Stomach (tissue), 9 donors: Measurements from ENCODE around the gene SLC17A7. TPM values are rescaled to one million over a fixed set of nuclear protein-coding genes. Genes with fewer than 3 reads are reported as not detected.
A peak's percentile ranks its signal among the peaks of the same experiment; 100 is the strongest.
"Not testable (repeated sequence)": the region's sequence is repeated elsewhere in the genome, so short reads cannot be mapped to it uniquely, and the experiment has no call there.

Experiments used
- DNase-seq, 2 donors: peaks; one replicate each; pipeline versions ENCODE4 v3.0.0 to v3.0.0-alpha.2; 2013 to 2019
- H3K27ac ChIP-seq, 5 donors: fragments of 200-600 bp in 4 of 5; sonication (generic) in 4 of 5; one replicate each; pipeline ENCODE4 v1.5.1; 2013 to 2019; ENCODE audit warnings: mild to moderate bottlenecking in 1 of 5, moderate library complexity in 1 of 5
- H3K27me3 ChIP-seq, 3 donors: fragments of 200-600 bp; sonication (generic); one replicate each; pipeline ENCODE4 v1.5.1; 2017 to 2019; ENCODE audit warnings: mixed run types in 1 of 3
- H3K36me3 ChIP-seq, 4 donors: fragments of 200-600 bp; sonication (generic); 1 replicate in 3 of 4; 2 replicates in 1 of 4; pipeline ENCODE4 v1.5.1; 2016 to 2019
- H3K4me1 ChIP-seq, 4 donors: fragments of 200-600 bp; sonication (generic); one replicate each; pipeline ENCODE4 v1.5.1; 2016 to 2019
- H3K4me3 ChIP-seq, 4 donors: fragments of 200-600 bp; sonication (generic) in 3 of 4; one replicate each; pipeline ENCODE4 v1.5.1; 2016 to 2019; ENCODE audit warnings: mild to moderate bottlenecking in 1 of 4
- H3K9me3 ChIP-seq, 4 donors: fragments of 200-600 bp; sonication (generic); one replicate each; pipeline ENCODE4 v1.5.1; 2016 to 2019
- EP300 ChIP-seq: sonication (generic); formaldehyde crosslinking; IDR thresholded peaks from one replicate; pipeline ENCODE4 v1.6.1; 2017; ENCODE audit warnings: antibody characterized with exemption
- POLR2A ChIP-seq, 4 donors: fragments of 450-650 bp; IDR thresholded peaks; one replicate each; pipeline ENCODE4 v1.6.1; 2016; ENCODE audit warnings: antibody characterized with exemption in 4 of 4, control low read depth in 2 of 4, mild to moderate bottlenecking in 1 of 4, moderate library complexity in 1 of 4
- POLR2AphosphoS5 ChIP-seq, 3 donors: sonication (generic); formaldehyde crosslinking; IDR thresholded peaks; one replicate each; pipeline ENCODE4 v1.6.1; 2016; ENCODE audit warnings: antibody characterized with exemption in 3 of 3
- WGBS, 5 donors: extraction: QIAGEN DNeasy Blood & Tissue Kit in 3 of 5; methylation state at CpG; one replicate each; pipeline versions ENCODE4 v1.1.5 to v1.1.7; 2013 to 2018; 5-methylcytosine and 5-hydroxymethylcytosine counted together
- intact Hi-C: fragments of 100-400 bp; cut with DNase I; formaldehyde crosslinking; loops from one replicate; pipeline ENCODE4 v1.15.1; 2023; ENCODE audit warnings: low total_unique reads
- polyA plus RNA-seq, 3 donors: library from polyadenylated mRNA; stranded (reverse); fragments of 200-250 nt; gene quantifications; one replicate each; pipeline ENCODE4 v1.2.3, GENCODE V29; 2013
- total RNA-seq, 5 donors: library from RNA; depleted of rRNA; stranded (reverse); fragments of >200 nt; gene quantifications; one replicate each; pipeline versions ENCODE4 v1.1.0 to v1.2.3, GENCODE V29; 2014 to 2016
- TF ChIP-seq, protein P1 (sequence below), 7 experiments: fragments of 450-650 bp in 4 of 7; fragments of 200-600 bp in 3 of 7; sonication (generic) in 3 of 7; IDR thresholded peaks; one replicate each; pipeline ENCODE4 v1.5.1; 2016 to 2019; ENCODE audit warnings: antibody characterized with exemption in 7 of 7, control low read depth in 2 of 7, mild to moderate bottlenecking in 1 of 7
- donor health status: healthy with polysubstance abuse.
- donor health status: Bipolar disorder and iron deficiency.
- donor health status: healthy.

SLC17A7 gene
- total and polyA plus RNA-seq, 8 donors, result 0.25 to 2.0 (median 0.93) TPM; not detected in 2

DNA sequence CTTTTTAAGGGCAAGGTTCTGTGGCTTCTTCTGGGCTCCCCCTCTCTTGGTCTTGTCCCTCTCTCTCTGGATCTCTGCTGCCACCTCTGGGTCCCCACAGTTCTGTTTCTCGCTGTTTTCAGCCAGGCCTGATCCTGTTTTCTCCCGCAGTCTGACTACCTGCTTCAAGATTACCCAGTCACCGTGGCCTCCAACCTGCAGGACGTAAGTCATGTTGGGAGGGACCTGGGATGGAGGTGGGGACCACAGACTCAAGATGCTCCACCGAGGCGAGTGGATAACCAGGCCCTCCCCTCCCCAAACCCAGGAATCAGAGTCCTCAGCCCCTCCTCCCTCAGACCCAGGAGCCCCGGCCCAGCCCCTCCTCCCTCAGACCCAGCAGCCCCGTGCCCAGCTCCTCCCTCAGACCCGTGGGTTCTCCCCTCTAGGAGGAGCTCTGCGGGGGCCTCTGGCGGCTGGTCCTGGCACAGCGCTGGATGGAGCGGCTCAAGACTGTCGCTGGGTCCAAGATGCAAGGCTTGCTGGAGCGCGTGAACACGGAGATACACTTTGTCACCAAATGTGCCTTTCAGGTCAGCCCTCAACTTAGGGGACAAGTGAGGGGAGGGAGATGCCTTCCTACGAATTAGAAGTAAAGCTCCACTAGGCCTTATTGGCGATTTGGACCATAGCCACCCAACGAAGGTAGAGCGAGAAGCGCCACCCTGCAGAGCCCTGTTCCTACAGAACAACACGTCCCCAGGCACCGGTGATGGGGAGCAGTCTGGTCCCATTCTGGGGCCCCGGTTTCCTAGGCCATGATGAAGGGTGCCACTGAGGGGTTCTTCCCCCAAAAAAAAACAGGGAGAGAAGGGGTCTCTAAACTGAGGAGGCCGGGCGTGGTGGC, 34.9 kb upstream of the SLC17A7 start:
- Histone ChIP-seq H3K4me3 (peak overlapping the region in 1 of 4 donors; percentile 70), H3K27ac (peak overlapping the region in 4 of 5 donors; percentile 85 to 92 (median 88)), H3K4me1 (peaks cover 6 to 48% (median 35%) of the 10 kb centered on the region in 4 donors), H3K9me3 (no peaks in the 10 kb centered on the region), H3K27me3 (no peaks in the 10 kb centered on the region), H3K36me3 (peaks cover 0 to 6% (median 4%) of the 10 kb centered on the region in 4 donors)
- intact Hi-C loops, result no loop called here
- WGBS, 5 donors, result 41 to 58% (median 47%) methylated on average over 24 to 27 of the region's 27 CpGs
- DNase-seq, result peak in 1 of 2 donors; percentile 85
- no peak for TF ChIP-seq POLR2A (IDR thresholded peaks at IDR 0.05)
- TF ChIP-seq, protein P1, sequence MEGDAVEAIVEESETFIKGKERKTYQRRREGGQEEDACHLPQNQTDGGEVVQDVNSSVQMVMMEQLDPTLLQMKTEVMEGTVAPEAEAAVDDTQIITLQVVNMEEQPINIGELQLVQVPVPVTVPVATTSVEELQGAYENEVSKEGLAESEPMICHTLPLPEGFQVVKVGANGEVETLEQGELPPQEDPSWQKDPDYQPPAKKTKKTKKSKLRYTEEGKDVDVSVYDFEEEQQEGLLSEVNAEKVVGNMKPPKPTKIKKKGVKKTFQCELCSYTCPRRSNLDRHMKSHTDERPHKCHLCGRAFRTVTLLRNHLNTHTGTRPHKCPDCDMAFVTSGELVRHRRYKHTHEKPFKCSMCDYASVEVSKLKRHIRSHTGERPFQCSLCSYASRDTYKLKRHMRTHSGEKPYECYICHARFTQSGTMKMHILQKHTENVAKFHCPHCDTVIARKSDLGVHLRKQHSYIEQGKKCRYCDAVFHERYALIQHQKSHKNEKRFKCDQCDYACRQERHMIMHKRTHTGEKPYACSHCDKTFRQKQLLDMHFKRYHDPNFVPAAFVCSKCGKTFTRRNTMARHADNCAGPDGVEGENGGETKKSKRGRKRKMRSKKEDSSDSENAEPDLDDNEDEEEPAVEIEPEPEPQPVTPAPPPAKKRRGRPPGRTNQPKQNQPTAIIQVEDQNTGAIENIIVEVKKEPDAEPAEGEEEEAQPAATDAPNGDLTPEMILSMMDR (IDR thresholded peaks at IDR 0.05), result peak in 3 of 7 experiments; percentile 21 to 29 (median 23)

DNA sequence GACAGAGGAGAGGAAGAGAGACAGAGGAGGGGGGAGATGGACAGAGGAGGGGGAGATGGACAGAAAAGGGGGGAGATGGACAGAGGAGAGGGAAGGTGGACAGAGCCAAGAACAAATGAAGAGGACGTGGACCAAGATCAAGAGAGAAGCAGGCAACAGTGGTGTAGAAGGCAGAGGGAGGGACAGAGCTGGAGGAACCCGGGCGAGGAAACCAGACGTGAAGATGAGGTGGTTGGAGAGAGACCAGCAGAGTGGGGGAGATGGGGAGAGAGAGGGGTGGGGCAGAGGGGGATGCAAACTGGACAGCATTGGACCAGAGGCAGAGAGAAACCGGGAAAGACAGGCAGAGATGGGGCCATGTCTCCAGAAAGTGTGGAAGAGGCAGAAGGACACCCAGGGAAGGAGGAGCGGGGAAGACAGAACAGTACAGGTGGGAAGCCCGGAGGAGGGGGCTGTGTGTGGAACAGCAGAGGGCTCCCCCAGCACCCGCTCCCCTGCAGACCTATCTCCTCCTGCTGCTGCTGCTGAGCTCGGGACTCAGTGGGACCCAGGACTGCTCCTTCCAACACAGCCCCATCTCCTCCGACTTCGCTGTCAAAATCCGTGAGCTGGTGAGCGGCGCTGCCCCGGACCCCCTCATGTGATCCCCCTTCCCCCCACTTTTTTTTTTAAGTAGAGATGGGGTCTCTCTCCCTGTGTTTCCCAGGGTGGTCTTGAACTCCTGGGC, 34.0 kb upstream of the SLC17A7 start:
- peak in 1 of 2 donors; percentile 53 for DNase-seq
- intact Hi-C loops, result no loop called here
- TF ChIP-seq, protein P1 (IDR thresholded peaks at IDR 0.05), result no peak
- TF ChIP-seq EP300, result no peak
- TF ChIP-seq POLR2AphosphoS5 (IDR thresholded peaks at IDR 0.05), result no peak
- no peak for TF ChIP-seq POLR2A (IDR thresholded peaks at IDR 0.05)
- peak overlapping the region; percentile 0 to 89 (median 70) for H3K4me3 ChIP-seq
- peaks cover 6 to 48% (median 35%) of the 10 kb centered on the region in 4 donors for H3K4me1 ChIP-seq
- H3K9me3 ChIP-seq, result no peaks in the 10 kb centered on the region
- peaks cover 0 to 4% (median 4%) of the 10 kb centered on the region in 4 donors for H3K36me3 ChIP-seq
- H3K27me3 ChIP-seq, result no peaks in the 10 kb centered on the region
- 54 to 70% (median 64%) methylated on average over 15 of the region's 15 CpGs for WGBS, 5 donors
- peak overlapping the region; percentile 5 to 92 (median 88) for H3K27ac ChIP-seq

DNA sequence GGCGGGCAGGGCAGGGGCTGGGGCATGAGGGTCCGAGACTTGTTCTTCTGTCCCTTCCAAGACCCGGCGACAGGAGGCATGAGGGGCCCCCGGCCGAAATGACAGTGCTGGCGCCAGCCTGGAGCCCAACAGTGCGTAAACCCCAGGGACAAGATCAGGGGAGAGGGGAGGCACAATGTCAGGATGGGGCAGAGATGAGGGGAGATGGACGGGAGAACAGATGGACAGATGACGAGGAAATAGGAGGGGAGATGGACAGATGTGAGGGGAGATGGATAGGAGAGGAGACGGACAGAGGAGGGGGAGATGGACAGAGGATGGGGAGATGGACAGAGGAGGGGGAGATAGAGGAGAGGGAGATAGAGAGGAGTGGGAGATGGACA, 33.2 kb upstream of the SLC17A7 start:
- Histone ChIP-seq H3K36me3 (peaks cover 0 to 8% (median 7%) of the 10 kb centered on the region in 4 donors), H3K27me3 (no peaks in the 10 kb centered on the region), H3K4me1 (peaks cover 6 to 55% (median 35%) of the 10 kb centered on the region in 4 donors), H3K4me3 (peak overlapping the region; percentile 67 to 89 (median 70)), H3K9me3 (no peaks in the 10 kb centered on the region), H3K27ac (peak overlapping the region; percentile 59 to 92 (median 88))
- DNase-seq, result no peak
- TF ChIP-seq, protein P1 (IDR thresholded peaks at IDR 0.05), result no peak
- TF ChIP-seq POLR2AphosphoS5 (IDR thresholded peaks at IDR 0.05), result no peak
- no peak for TF ChIP-seq POLR2A (IDR thresholded peaks at IDR 0.05)
- no peak for TF ChIP-seq EP300
- 9 to 21% (median 13%) methylated on average over 11 of the region's 11 CpGs for WGBS, 5 donors
- intact Hi-C loops, result no loop called here

DNA sequence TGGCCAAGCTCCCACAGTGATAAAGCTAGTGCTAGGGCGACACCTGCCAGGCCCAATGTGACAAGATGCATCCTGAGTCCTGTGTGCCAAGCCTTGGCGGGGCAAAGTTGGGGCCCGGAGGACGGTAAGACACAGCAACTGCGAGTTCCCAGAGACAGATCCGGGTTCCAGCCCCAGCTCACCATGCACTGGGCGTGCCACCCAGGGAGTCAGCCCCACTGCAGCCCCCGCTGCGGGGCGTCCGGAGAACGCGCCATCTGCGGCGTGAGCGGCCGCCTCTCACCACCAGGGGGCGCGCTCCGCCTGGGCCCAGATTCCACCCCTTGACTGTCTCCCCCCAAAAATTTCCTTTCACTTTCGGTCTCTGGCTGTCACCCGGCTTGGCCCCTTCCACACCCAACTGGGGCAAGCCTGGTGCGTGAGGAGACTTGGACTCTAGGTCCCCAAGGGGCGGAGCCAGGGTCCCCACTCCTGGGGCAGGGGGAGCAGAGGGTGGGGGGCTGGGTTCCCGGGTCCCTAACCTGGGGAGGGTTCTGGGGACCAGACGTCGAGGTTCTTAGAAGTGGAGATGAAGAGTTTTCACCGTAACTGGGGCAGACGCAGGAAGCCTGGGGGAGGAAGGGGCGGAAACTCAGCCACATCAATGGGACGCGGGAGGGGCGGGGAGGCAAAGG, 32.7 kb upstream of the SLC17A7 start, which contains the start of gene FLT3LG:
TSS of gene FLT3LG (plus strand) at position 348 of the 674 bp plus-strand sequence. CDS start 425 bp downstream, outside the sequence.
- Histone ChIP-seq H3K9me3 (no peaks in the 10 kb centered on the region), H3K27ac (peak within 1 kb of the TSS; percentile 59 to 92 (median 88)), H3K27me3 (no peaks in the 10 kb centered on the region), H3K36me3 (peaks cover 0 to 11% (median 7%) of the 10 kb centered on the region in 4 donors), H3K4me3 (peak within 1 kb of the TSS; percentile 67 to 89 (median 70)), H3K4me1 (peaks cover 6 to 58% (median 36%) of the 10 kb centered on the region in 4 donors)
- intact Hi-C loops, result no loop called here
- TF ChIP-seq POLR2A (IDR thresholded peaks at IDR 0.05) (no peak), POLR2AphosphoS5 (IDR thresholded peaks at IDR 0.05) (peak in 2 of 3 donors; percentile 37 to 75), EP300 (no peak)
- TF ChIP-seq, protein P1 (IDR thresholded peaks at IDR 0.05), result peak in 6 of 7 experiments; percentile 64 to 100 (median 98)
- peak; percentile 79 to 94 for DNase-seq
- 1 to 5% (median 1%) methylated on average over 21 to 33 of the region's 33 CpGs for WGBS, 5 donors

DNA sequence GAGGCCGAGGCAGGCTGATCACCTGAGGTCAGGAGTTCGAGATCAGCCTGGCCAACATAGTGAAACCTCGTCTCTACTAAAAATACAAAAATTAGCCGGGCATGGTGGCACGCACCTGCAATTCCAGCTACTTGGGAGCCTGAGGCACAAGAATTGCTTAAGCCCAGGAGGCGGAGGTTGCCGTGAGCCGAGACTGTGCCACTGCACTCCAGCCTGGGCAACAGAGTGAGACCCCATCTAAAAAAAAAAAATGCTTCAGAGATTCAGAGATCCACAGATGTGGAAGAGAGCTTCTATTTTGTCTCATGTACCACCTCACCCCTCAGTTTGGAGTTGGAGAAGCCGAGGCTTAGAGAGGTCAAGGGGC, 32.2 kb upstream of the SLC17A7 start:
- DNase-seq, H3K27me3 ChIP-seq, intact Hi-C loops, H3K9me3 ChIP-seq: not testable (repeated sequence)
- 66 to 71% (median 69%) methylated on average over 9 of the region's 9 CpGs for WGBS, 5 donors
- H3K36me3 ChIP-seq, result peaks cover 0 to 16% (median 8%) of the 10 kb centered on the region in 4 donors
- H3K4me1 ChIP-seq, result peaks cover 6 to 58% (median 39%) of the 10 kb centered on the region in 4 donors
- H3K27ac ChIP-seq, result peak overlapping the region; percentile 46 to 92 (median 88)
- H3K4me3 ChIP-seq, result peak overlapping the region; percentile 67 to 89 (median 70)
